ENCODE data around the gene ANXA8. TPM values are rescaled to one million over a fixed set of nuclear protein-coding genes. Genes with fewer than 3 reads are reported as not detected.
"Not testable (repeated sequence)": the region's sequence is repeated elsewhere in the genome, so short reads cannot be mapped to it uniquely, and the experiment has no call there.

Gene ANXA8
- polyA plus RNA-seq, 5 donors = 1.3 to 4.4 (median 2.2) TPM

DNA sequence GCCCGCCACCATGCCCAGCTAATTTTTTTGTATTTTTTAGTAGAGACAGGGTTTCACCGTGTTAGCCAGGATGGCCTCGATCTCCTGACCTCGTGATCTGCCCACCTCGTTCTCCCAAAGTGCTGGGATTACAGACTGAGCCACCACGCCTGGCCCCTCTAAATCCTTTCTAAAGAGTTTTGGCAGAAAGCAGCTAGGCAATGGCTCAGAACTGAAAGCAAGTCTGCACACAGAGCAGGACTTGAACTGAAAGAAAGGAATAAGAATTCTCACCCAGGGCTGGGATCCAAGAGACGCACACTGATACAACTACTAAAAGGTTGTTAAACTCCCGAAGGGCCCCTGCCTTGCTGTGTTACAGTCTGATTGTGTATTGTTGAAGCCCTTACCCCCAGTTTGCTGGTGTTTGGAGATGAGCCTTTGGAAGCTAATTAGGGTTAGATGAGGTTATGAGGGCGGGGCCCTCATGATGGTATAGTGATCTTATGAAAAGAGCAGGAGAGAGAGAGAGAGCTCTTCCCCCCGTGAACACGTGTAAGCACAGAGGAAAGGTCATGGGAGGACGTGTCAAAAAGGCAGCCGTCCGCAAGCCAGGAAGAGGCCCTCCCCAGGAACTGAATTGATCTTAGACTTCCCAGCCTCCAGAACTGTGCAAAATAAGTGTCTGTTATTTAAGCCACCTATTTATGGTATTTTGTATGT lies 18.5 kb downstream of the ANXA8 start:
- not testable (repeated sequence) for DNase-seq

DNA sequence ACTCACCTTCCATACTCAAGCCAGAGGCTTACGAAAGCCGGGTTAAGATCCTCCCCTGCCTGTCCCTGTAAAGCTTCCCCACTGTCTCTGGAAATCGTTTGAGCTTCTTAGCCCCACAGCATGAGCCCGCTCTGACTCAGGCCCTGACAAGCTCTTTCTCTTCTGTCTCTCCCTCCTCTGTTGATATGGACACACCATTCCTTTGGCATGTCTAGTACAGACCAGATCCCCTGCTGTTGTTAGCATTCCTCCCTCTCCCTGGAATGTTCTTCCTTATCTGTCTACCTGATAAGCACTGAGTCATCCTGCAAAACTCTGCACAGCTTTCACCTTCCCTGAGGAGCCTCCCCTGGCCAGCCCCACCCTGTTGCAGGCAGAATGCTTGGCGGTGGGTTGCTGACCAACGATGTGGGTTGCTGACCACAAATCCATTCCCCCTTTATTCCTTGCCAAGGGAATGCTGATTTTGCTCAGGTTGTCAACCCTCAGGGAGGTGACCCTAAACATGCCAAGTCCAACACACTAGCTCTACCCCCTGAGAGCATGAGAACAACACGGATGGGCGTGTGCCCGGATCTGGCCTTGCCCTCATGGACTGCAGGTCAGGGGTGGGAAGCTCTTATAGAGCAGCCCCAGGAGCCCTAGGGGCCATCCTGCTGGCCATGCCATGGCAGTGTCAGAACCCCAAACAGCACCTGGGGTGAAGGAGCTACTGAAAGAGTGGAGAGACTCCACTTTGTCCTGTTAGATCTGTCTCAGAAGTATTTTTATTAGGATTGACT lies 21.1 kb downstream of the ANXA8 start:
- DNase-seq = not testable (repeated sequence)

DNA sequence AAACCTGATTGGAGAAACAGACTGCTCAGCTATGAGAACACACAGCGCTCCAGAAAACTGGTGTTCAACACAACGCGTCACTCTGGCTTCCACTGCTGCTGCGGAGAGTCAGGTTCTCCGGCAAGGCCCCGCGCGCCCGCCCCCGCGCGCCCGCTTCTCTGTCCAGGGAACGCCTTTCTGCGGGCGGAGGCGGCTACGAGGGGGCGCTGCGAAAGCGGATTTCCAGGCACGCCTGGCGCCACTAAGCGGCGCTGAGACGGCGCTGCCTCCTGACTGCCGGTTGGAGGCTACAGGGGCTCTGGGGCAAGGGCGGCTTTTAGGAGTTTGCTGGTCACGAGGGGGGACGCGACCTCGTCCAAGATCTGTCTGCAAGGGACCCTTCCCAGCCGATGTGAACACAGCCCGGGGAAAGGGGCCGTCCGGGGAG lies 22.6 kb downstream of the ANXA8 start:
- peak; percentile 23 to 37 for DNase-seq

DNA sequence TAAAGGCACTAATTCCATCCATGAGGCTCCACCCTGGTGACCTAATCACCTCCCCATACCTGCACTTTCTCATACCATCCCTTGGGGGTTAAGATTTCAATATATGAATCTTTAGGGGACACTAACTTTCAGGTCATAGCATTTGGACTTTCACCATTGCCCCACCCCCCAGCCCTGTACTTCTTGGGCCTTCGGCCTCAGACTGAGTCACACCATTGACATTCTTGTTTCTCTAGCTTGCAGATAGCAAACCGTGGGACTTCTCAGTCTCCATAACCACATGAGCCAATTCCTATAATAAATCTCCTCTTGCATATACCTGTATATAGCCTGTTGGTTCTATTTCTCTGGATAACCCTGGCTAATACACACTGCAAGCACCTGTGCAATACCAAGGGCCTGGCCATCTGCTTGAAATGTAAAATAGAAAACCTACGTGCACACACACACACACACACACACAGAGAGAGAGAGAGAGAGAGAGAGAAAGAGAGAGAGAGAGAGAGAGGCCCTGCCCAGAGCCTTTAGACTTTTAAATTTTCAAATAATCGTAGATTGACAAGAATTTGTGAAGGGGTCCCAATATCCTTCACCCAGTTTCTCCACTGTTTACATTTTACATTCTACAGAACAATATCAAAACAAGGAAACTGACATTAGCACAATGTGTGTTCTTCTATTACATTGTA lies 25.3 kb downstream of the ANXA8 start:
- no peak for DNase-seq

DNA sequence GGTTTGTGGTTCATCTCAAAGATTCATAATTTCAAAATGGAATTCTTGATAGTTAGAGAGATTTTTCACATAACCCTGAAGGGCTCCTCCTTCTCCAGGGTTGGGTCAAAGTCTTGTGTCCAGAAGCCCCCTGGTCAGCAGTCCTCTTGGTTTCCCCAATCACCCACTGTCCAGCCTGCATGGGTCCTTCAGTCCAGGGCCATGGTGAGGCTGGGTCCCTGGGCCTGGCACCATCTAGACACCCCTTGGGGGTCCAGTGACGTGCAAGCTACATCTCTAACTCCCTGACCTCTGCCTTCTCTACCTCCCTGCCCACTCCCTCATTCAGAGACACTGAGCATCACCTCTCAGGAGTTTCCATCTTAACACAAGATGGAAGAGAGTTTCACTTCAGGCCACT lies 26.1 kb downstream of the ANXA8 start:
- no peak for DNase-seq

DNA sequence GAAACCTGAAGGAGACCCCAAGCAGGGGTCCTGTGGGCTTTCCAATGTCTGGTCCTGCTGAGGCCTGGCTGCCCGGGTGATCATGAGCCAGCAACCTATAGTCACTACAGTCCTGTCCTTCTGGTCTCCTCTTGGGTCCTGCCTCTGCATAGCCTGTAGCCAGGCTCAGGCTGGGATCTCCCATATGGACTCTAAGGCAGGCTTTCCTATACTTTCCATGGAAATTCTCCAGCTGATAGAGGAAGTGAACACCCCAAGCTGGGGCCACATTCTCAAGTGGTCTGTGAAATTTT lies 26.4 kb downstream of the ANXA8 start:
- no peak for DNase-seq

DNA sequence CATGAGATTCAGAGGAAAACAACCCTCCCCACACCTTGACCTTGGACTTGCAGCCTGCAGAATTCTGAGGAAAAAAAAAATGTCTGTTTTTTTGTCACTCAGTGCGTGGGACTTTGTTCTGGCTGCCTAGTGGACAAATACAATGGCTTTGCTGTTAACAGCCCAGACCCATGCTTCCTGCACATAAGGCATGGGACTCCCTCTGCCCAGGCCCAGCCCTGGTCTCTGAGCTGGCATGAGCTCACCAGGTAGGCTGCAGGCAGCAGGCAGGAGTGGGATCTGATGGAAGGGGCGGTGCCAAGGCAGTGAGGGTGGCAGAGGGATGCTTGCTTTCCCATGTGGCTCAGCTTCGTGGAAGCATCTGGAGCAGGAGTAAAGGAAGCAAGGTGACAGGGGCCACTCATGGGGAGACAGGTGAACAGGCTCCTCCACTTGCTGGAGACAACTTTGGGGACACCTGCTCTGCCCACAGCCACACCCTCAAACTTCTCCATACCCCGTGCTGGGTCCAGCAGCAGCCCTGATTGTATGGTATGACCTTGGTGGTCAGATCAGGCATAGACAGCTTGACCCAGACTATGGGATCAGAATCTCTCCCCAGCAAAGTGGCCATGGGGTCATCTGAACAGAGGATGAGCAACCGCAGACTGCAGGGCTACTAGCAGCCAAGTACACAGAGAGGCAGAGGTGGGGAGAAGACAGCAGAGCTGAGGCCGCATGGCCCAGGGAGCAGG lies 27.0 kb downstream of the ANXA8 start:
- no peak for DNase-seq

DNA sequence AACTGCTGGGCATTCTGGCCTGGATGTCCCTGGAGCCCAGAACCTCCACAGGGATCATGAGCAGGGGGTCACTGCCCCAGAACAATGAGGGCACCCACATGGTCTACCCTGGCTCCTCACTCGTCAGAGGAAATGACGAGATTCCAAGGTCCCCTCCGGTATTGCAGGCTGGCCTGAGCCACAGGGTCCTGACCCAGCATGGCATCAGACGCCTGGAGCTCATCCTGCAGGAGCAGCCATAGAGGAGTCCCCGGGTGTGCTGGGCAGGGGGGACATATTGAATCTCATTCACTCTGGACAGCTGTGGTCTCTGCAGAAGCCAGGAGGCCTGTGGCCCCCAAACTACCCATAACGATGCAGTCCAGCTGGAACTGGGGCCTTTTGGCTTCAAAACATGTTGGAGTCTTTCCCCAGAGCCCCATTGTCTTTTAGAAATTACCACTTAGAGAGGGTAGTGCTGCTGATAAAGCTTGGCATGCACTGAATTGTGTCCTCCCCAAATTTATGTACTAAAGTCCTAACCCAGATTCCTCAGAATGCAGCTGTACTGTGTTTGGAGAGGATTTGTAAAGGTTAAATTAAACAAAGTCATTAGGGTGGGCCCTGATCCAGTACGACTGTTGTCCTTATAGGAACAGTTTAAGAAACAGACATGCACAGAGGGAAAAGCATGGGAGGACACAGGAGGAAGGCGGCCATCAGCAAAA lies 27.7 kb downstream of the ANXA8 start:
- DNase-seq = peak; percentile 44 to 60

DNA sequence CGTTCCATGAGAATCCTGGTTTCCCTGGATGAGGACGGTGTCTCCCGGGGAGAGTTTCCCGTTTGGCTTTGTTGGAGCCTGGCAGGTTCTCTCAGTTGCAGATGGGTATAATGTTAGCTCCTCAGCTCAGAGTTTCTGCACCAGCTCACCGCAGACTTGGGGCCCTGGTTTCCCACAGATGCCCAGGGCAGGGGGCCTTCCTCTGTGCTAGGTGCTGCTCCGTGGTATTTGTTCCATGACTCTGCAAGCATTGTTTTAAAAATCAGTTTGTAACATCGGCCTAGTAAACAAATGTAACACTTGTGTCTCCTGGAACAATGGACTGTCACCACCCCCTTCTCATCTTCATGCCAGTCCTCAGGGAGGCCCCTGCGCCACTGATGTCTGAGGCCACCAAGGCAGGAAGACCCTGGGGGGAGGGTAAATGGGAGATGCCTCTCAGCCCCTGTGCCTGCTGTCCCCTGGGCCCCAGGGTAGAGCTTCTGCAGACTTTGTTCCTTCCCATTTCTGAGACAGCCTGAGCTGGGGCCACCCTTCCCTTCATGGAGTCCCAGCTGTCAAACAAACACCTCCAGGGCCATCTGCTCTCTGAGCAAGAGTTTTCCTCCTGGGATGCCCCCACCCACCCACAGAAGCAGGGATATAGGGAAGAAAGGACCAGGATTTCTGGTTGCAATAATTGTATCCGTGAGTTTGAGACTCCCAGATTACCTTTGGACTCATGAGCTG lies 28.4 kb downstream of the ANXA8 start:
- DNase-seq = not testable (repeated sequence)

DNA sequence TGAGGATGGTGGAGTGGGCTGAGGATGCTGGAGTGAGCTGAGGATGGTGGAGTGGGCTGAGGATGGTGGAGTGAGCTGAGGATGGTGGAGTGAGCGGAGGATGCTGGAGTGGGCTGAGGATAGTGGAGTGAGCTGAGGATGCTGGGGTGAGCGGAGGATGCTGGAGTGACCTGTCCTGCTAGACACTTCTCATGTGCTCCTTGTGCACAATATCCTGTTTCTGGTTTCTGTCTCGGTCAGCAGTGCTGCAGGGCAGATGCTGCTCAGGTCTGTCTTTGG lies 29.2 kb downstream of the ANXA8 start:
- DNase-seq = no peak

DNA sequence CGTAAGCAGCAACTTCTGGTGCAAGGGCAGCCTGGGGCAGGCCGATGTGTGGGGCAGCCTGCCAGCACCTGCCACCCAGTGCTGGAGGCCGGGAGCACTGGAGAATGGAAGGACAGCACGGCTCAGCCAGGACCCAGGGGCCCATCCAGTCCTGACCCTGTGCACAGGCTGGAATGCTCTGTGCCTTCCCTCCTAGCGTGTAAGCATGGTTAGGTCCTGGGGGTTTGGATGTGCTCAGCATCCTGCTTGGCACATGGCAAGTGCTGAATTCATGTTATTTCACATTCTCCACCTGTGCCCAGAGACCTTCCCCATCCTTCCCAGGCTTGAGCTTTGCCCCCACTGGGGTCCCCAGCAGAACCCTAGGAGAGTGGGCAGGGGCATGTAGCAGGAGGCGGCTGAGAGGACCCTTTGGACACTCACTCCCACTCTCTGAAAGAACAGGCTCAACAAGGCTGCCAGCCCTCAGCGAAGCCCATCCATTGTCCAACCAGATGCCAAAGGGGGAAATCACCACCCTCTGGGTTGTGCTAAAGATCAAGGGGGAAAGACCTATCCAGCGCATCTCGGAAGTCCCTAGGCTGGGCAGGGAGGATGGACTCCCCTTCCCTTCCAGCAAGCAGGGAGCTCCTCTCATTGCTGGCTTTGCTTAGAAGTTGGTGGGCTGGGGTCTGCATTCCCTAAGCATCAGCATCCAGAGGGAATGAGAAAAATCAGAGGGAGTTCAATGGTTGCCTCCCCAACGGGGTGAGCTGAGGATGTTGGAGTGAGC lies 29.7 kb downstream of the ANXA8 start:
- DNase-seq = no peak

DNA sequence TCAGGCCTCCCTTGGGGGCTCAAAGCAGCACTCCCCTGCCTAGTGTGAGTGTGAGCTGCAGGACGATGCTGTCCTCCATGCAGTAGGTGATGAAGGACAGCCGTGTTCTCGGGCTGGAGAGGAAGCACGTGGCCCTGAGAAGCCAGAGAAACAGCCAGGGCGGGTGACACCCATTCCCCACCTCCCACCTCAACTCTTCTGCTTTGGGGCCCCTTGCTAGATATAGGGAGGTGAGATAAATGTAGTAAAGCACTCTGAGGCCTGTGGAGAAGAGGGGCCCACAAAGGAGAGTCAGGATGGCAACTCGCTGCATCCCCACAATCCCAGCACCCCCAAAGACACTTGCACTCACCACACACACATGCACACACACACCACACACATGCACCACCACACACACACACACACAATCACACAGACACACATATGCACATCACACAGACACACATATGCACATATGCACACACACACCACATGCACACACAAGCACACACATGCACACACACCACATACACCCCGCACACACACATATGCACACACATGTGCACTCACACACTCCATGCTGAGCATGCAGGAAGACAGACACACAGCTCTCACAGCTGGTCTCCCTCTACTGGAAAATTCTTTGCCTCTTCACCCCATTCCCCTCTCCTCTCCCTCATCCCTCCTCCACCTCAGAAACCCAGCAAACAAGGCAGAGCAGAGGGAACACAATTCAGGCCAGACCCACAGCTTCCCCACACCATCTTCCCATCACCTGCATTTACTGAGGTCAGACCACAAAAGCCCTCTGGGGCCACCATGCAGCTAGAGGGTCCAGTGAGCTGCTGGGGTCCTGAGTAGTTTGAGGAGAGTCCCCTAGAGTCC lies 30.5 kb downstream of the ANXA8 start:
- no peak for DNase-seq

DNA sequence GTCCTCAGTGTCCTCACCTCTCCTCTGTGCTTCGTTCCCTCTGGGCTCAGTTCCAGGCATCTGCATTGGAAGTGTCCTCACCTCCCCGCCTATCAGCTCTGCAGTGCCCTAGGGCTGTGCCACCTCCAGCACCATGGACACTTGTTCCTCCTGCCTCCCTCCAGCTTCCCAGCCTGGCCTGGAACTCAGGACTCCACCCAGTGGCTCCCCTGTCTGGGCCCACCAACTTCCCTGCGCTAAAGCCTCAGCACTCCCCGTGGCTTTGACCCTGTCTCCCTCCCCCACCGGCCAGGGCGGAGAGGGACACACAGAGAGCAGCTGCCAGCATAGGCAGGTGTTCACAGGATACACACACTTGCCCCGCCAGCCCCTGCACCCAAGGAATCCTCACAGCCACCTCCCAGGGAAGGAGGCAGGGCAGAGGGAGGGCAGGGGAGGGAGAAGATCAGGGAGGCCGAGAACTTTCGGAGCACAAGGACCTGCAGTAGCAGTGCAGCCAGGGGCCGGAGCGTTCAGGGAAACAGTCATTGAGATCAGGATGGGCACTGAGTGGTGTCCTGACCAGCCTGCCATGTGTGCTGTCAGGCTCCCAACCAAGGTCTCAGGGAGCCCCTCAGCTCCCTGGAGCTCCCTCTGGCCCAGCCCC lies 31.3 kb downstream of the ANXA8 start:
- DNase-seq = no peak

DNA sequence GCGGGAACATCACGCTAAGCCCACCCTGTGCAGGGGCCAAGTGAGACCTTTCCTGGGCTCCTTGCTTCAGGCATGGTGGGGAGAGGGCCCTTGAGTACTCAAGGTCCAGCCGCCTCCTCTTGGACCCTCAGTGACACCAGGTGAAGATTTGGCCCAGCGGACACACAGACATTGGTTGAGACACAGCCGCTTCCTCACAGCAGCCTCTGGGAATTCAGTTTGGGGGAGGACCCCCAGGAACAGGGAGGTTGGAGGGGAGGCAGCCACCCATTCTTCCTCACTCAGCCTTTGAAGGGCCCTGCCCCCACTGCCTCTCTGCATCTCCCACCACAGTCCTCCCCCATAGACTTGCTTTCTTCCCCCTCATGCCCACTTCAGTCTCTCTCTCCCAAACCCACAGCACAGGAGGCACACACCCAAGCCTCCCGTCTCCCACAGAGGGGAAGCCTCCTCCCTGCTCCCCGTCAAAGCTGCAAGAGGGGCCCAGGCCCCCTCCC lies 31.9 kb downstream of the ANXA8 start:
- DNase-seq = no peak

DNA sequence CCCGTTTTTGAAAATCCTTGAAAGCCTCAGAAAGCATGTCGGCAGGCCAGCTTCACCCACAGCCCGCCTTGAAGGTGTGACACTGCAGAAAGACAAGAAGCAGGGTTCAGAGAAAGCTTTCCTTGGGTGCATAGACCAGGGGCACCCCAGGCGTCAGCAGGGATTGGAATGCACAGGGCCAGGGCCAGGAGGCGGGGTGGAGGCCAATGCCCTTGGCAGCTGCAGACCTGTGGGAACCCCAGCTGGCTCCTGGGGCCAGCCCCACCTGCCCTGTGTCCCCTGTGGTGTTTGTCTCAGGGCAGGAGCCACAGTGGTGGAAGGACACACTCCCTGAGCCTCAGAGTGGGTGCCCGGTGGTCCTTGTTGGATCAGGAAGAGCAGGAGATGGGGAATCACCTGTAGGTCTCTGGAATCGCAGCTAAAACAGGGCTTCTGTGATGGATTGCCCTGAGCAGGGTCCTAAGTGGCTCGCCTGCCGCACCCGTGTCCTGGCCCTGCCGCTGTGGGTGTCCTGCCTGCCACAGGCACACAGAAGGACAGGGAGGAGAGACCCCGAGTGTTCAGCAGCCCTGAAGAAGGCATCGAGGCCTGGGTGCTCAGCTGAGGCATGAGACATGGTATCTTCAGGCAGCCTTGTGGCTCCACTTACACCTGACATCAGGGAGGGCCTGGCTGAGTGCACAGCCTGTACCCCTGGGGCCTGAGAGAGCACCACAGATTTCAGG lies 32.5 kb downstream of the ANXA8 start:
- DNase-seq = no peak

DNA sequence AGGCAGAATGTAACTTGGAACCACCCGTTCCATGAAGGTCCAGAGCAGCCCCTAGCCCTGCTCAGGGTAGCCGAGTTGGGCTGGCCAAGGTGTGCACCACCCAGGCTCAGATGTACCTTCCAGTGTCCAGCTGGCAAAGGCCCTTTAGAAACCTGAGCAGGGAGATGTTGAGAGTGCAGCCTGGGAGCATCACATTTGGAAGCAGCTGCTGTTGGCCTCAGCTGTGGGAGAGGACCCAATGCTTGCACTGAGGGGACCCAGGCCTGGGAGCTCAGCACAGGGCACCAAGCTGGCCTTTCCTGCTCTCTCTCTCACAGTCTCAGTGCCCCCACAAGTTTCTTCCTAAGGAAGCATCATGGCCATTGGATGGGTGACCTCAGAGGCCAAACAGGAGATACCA lies 33.5 kb downstream of the ANXA8 start:
- DNase-seq = no peak

DNA sequence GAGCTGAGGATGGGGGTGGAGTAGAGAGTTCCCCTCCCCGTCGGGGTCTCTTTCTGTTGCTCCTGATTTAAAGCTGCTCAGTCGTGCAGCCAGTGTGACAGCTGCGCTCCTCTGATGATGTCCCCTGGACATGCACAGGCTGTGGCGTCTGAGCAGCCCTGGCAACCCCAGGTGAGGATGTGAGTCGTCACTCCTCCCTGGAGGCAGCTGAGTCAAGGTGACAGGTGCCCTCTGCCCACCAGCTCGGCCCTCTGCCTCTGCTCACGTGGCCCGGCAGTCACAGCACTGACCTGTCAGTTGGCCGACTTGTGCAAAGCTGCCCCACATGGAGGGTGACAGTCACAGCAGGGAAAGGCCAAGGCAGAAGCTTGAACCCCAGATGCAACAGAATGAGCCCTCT lies 33.9 kb downstream of the ANXA8 start:
- DNase-seq = no peak
